Kidney (tissue), 14 donors: Measurements from ENCODE around the gene PRPF8. TPM values are rescaled to one million over a fixed set of nuclear protein-coding genes. Genes with fewer than 3 reads are reported as not detected.
A peak's percentile ranks its signal among the peaks of the same experiment; 100 is the strongest.

Experiments used
- DNase-seq, 5 donors: peaks; one replicate each; pipeline ENCODE4 v3.0.0-alpha.2; 2013 to 2020
- FAIRE-seq: peaks from 2 replicates; lab custom pipeline; 2012; peaks lifted over from hg19 to GRCh38; lab: Jason Lieb, UNC
- H3K27ac ChIP-seq, 2 donors: one replicate each; pipeline ENCODE4 v1.7.0; 2013; ENCODE audit warnings: low read depth in 2 of 2, low read length in 2 of 2, inconsistent platforms in 1 of 2
- H3K27me3 ChIP-seq: one replicate; pipeline ENCODE4 v1.7.1; 2013; ENCODE audit warnings: low read length, inconsistent platforms; ENCODE audit not compliant: control insufficient read depth, insufficient read depth
- H3K36me3 ChIP-seq, 3 donors: one replicate each; pipeline versions ENCODE4 v1.7.0 to v1.7.1; 2013; ENCODE audit warnings: low read length in 3 of 3, control low read depth in 1 of 3, inconsistent platforms in 1 of 3; ENCODE audit not compliant: insufficient read depth in 3 of 3, control insufficient read depth in 2 of 3
- H3K4me1 ChIP-seq, 3 donors: one replicate each; pipeline versions ENCODE4 v1.7.0 to v1.7.1; 2013; ENCODE audit warnings: low read length in 3 of 3, inconsistent platforms in 1 of 3, low read depth in 1 of 3; ENCODE audit not compliant: control insufficient read depth in 2 of 3, insufficient read depth in 2 of 3
- H3K4me3 ChIP-seq, 3 donors: one replicate each; pipeline versions ENCODE4 v1.7.0 to v1.8.1; 2013; ENCODE audit warnings: low read length in 3 of 3, control low read depth in 1 of 3, inconsistent platforms in 1 of 3
- H3K9ac ChIP-seq, 3 donors: one replicate each; pipeline versions ENCODE4 v1.7.0 to v1.7.1; 2013; ENCODE audit warnings: low read length in 3 of 3, control low read depth in 1 of 3, inconsistent platforms in 1 of 3
- H3K9me3 ChIP-seq, 3 donors: one replicate each; pipeline versions ENCODE4 v1.7.0 to v1.7.1; 2013; ENCODE audit warnings: low read length in 3 of 3, control low read depth in 1 of 3, inconsistent platforms in 1 of 3; ENCODE audit not compliant: control insufficient read depth in 2 of 3, insufficient read depth in 1 of 3
- CTCF ChIP-seq: IDR thresholded peaks from 3 replicates; pipeline ENCODE4 v1.5.1; 2012; ENCODE audit warnings: mild to moderate bottlenecking, moderate library complexity, borderline replicate concordance; ENCODE audit not compliant: insufficient read depth; ENCODE audit errors: extremely low read depth
- intact Hi-C: fragments of 100-400 bp; cut with DNase I; formaldehyde crosslinking; loops from one replicate; pipeline ENCODE4 v1.11.1; 2022
- polyA plus RNA-seq: library from polyadenylated mRNA; stranded (reverse); fragments of 350-450 nt; fragmentation: Illumina TruSeq; extraction: RNeasy Lipid Tissue Mini Kit (QIAGEN cat#74804); gene quantifications from one replicate; pipeline ENCODE4 v1.2.3, GENCODE V29; 2014; ENCODE audit warnings: low read depth, low replicate concordance; ENCODE audit not compliant: insufficient read depth
- total RNA-seq: library from RNA; stranded (reverse); fragmentation: NEBNext Ultra II Directional; extraction: Animal tissue kit (Norgen Biotek cat#: 25700); gene quantifications from one replicate; pipeline ENCODE4 v1.2.1, GENCODE V29; 2021
- donor health status: control.
- donor health status: control.
- donor health status: control.
- donor health status: control.
- donor health status: control.
- donor health status: DM: yes; HTN: yes; CAD: no.
- donor health status: Normal renal cell carcinoma (clear cell type).

Gene PRPF8
- total and polyA plus RNA-seq, 2 donors from 2014 or later = 181 to 236 TPM

GRCh38 chr17:1651559-1651844, 33.2 kb downstream of the PRPF8 start:
- peak in 1 of 5 donors; percentile 59 for DNase-seq
- intact Hi-C loops = no loop called here
- peaks cover 0 to 30% (median 23%) of the 10 kb centered on the region in 3 donors for H3K4me1 ChIP-seq
- TF ChIP-seq CTCF = no peak
- no peak overlapping the region for H3K27ac ChIP-seq
- no peaks in the 10 kb centered on the region for H3K9me3 ChIP-seq
- H3K27me3 ChIP-seq = no peaks in the 10 kb centered on the region
- no peak overlapping the region for H3K9ac ChIP-seq
- peaks cover 27 to 55% (median 53%) of the 10 kb centered on the region in 3 donors for H3K36me3 ChIP-seq
- FAIRE-seq = no peak
- H3K4me3 ChIP-seq = no peak overlapping the region

- peak overlapping the region; percentile 2 to 92 for H3K27ac ChIP-seq
- no peaks in the 10 kb centered on the region for H3K9me3 ChIP-seq
- H3K27me3 ChIP-seq = no peaks in the 10 kb centered on the region
- DNase-seq (peak in 2 of 5 donors; percentile 56 to 64), FAIRE-seq (no peak)
- no peak overlapping the region for H3K9ac ChIP-seq
- H3K36me3 ChIP-seq = peaks cover 25 to 52% (median 47%) of the 10 kb centered on the region in 3 donors
- H3K4me1 ChIP-seq = peaks cover 0 to 35% (median 23%) of the 10 kb centered on the region in 3 donors
- no peak for TF ChIP-seq CTCF
- H3K4me3 ChIP-seq = no peak overlapping the region
- intact Hi-C loops = no loop called here
Observed at GRCh38 chr17:1650731-1651558, 33.7 kb downstream of the PRPF8 start.

- Histone ChIP-seq H3K4me3 (peak within 1 kb of the TSS in 2 of 3 donors; percentile 61 to 70), H3K4me1 (peaks cover 0 to 38% (median 23%) of the 10 kb centered on the region in 3 donors), H3K9ac (peak within 1 kb of the TSS in 2 of 3 donors; percentile 46 to 60), H3K9me3 (no peaks in the 10 kb centered on the region), H3K36me3 (peaks cover 22 to 49% (median 42%) of the 10 kb centered on the region in 3 donors), H3K27ac (peak within 1 kb of the TSS; percentile 92 to 96), H3K27me3 (no peaks in the 10 kb centered on the region)
- intact Hi-C loops = no loop called here
- DNase-seq (peak in 3 of 5 donors; percentile 30 to 94 (median 50)), FAIRE-seq (no peak)
- no peak for TF ChIP-seq CTCF
Observed at GRCh38 chr17:1649844-1650501, 34.7 kb downstream of the PRPF8 start, which contains the start of gene RILP. Gene RILP, minus strand, starts transcription at chr17:1649866. Its CDS starts 62 bp downstream, at chr17:1649804.
